CD4-positive, alpha-beta T cell treated with Interleukin-17A for 4 hours (primary cell): ENCODE data around the gene GNS.
A peak's percentile ranks its signal among the peaks of the same experiment; 100 is the strongest.

Experiments
- DNase-seq: peaks from one replicate; pipeline ENCODE4 v3.0.0-alpha.2; 2020; ENCODE audit warnings: mixed read lengths

The GNS gene

GRCh38 chr12:64759035-64759894 is at the start of gene GNS:
Gene GNS, minus strand, starts transcription at chr12:64759406. Its CDS starts 130 bp downstream, at chr12:64759276.
- peak; percentile 94 for DNase-seq

- DNase-seq, result no peak
Observed at GRCh38 chr12:64808110-64808509, 48.9 kb upstream of the GNS start.

GRCh38 chr12:64806593-64807460 is 47.6 kb upstream of the GNS start:
- DNase-seq, result no peak

GRCh38 chr12:64806173-64806572 is 47.0 kb upstream of the GNS start:
- DNase-seq, result no peak

GRCh38 chr12:64802180-64802775 is 43.1 kb upstream of the GNS start:
- DNase-seq, result peak; percentile 60

GRCh38 chr12:64801381-64801780 is 42.2 kb upstream of the GNS start:
- no peak for DNase-seq

- DNase-seq, result no peak
Observed at GRCh38 chr12:64800640-64801039, 41.4 kb upstream of the GNS start.

- DNase-seq, result no peak
Observed at GRCh38 chr12:64798165-64798564, 39.0 kb upstream of the GNS start.

- no peak for DNase-seq
Observed at GRCh38 chr12:64797156-64797555, 38.0 kb upstream of the GNS start.

- peak; percentile 72 for DNase-seq
Observed at GRCh38 chr12:64796205-64796845, 37.1 kb upstream of the GNS start.

- DNase-seq, result no peak
Observed at GRCh38 chr12:64794305-64794704, 35.1 kb upstream of the GNS start.

GRCh38 chr12:64793610-64794009 is 34.4 kb upstream of the GNS start:
- no peak for DNase-seq

- no peak for DNase-seq
Observed at GRCh38 chr12:64792128-64792527, 32.9 kb upstream of the GNS start.

- DNase-seq, result no peak
Observed at GRCh38 chr12:64791036-64791435, 31.8 kb upstream of the GNS start.

GRCh38 chr12:64790166-64790565 is 31.0 kb upstream of the GNS start:
- no peak for DNase-seq

GRCh38 chr12:64785838-64786237 is 26.6 kb upstream of the GNS start:
- no peak for DNase-seq

- DNase-seq, result no peak
Observed at GRCh38 chr12:64782191-64782876, 23.1 kb upstream of the GNS start.

- DNase-seq, result peak; percentile 12
Observed at GRCh38 chr12:64781280-64782190, 22.3 kb upstream of the GNS start.

- peak; percentile 18 for DNase-seq
Observed at GRCh38 chr12:64780531-64781279, 21.5 kb upstream of the GNS start.

- DNase-seq, result no peak
Observed at GRCh38 chr12:64780132-64780530, 20.9 kb upstream of the GNS start.
